GM12801 (cell line): ENCODE results near the gene RNF123.

Source experiments
- TF ChIP-seq, protein P1 (sequence below): IDR thresholded peaks from one replicate; pipeline ENCODE4 v1.5.1; 2011; ENCODE audit warnings: control low read depth; ENCODE audit not compliant: insufficient read length; ENCODE audit errors: extremely low read depth

RNF123 gene

DNA sequence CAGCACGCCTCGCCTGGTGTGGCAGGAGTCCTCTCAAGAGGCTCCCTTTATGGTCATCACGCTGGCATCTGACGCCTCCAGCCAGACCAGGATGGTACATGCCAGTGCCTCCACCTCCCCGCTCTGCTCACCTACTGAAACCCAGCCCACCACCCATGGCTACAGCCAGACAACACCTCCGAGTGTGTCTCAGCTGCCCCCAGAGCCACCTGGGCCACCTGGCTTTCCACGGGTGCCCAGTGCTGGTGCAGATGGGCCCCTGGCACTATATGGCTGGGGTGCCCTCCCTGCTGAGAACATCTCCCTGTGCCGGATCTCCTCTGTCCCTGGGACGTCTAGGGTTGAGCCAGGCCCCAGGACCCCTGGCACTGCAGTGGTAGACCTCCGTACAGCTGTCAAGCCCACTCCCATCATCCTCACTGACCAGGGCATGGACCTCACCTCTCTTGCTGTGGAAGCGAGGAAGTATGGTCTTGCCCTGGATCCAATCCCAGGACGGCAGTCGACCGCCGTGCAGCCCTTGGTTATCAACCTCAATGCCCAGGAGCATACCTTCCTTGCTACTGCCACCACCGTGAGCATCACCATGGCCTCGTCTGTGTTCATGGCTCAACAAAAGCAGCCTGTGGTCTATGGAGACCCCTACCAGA, 35.1 kb upstream of the RNF123 start:
- TF ChIP-seq, protein P1, sequence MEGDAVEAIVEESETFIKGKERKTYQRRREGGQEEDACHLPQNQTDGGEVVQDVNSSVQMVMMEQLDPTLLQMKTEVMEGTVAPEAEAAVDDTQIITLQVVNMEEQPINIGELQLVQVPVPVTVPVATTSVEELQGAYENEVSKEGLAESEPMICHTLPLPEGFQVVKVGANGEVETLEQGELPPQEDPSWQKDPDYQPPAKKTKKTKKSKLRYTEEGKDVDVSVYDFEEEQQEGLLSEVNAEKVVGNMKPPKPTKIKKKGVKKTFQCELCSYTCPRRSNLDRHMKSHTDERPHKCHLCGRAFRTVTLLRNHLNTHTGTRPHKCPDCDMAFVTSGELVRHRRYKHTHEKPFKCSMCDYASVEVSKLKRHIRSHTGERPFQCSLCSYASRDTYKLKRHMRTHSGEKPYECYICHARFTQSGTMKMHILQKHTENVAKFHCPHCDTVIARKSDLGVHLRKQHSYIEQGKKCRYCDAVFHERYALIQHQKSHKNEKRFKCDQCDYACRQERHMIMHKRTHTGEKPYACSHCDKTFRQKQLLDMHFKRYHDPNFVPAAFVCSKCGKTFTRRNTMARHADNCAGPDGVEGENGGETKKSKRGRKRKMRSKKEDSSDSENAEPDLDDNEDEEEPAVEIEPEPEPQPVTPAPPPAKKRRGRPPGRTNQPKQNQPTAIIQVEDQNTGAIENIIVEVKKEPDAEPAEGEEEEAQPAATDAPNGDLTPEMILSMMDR: no peak

DNA sequence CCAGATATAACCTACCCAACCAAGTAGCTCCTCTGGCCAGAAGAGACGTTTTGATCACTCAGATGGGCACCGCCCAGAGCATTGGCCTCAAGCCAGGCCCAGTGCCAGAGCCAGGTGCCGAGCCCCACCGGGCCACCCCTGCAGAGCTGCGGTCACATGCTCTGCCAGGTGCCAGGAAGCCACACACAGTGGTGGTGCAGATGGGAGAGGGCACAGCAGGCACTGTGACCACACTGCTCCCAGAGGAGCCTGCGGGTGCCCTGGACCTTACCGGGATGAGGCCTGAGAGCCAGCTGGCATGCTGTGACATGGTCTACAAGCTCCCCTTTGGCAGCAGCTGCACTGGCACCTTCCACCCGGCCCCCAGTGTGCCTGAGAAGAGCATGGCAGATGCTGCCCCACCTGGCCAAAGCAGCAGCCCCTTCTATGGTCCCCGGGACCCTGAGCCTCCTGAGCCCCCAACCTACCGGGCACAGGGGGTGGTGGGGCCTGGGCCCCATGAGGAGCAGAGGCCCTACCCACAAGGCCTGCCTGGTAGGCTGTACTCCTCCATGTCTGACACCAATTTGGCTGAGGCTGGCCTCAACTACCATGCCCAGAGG, 34.3 kb upstream of the RNF123 start:
- TF ChIP-seq, protein P1: no peak

DNA sequence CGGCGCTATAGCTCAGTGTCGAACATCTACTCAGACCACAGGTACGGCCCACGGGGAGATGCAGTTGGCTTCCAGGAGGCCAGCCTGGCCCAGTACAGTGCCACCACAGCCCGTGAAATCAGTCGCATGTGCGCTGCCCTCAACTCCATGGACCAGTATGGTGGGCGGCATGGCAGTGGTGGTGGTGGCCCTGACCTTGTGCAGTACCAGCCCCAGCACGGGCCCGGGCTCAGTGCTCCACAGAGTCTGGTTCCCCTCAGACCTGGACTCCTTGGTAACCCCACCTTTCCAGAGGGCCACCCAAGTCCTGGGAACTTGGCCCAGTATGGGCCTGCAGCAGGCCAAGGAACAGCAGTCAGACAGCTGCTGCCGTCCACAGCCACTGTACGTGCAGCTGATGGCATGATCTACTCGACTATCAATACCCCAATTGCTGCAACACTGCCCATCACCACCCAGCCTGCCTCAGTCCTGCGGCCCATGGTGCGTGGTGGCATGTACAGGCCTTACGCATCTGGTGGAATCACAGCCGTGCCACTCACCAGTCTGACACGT, 33.5 kb upstream of the RNF123 start:
- TF ChIP-seq, protein P1: no peak

DNA sequence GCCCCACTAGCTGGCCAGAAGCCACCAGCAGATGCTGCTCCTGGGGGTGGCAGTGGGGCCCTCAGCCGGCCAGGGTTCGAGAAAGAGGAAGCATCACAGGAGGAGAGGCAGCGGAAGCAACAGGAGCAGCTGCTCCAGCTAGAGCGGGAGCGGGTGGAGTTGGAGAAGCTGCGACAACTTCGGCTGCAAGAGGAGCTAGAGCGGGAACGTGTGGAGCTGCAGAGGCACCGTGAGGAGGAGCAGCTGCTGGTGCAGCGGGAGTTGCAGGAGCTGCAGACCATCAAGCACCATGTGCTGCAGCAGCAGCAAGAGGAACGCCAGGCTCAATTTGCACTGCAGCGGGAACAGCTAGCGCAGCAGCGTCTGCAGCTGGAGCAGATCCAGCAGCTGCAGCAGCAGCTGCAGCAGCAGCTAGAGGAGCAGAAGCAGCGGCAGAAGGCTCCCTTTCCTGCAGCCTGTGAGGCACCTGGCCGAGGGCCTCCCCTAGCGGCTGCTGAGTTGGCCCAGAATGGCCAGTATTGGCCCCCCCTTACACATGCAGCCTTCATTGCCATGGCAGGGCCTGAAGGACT, 32.7 kb upstream of the RNF123 start:
- TF ChIP-seq, protein P1: no peak

DNA sequence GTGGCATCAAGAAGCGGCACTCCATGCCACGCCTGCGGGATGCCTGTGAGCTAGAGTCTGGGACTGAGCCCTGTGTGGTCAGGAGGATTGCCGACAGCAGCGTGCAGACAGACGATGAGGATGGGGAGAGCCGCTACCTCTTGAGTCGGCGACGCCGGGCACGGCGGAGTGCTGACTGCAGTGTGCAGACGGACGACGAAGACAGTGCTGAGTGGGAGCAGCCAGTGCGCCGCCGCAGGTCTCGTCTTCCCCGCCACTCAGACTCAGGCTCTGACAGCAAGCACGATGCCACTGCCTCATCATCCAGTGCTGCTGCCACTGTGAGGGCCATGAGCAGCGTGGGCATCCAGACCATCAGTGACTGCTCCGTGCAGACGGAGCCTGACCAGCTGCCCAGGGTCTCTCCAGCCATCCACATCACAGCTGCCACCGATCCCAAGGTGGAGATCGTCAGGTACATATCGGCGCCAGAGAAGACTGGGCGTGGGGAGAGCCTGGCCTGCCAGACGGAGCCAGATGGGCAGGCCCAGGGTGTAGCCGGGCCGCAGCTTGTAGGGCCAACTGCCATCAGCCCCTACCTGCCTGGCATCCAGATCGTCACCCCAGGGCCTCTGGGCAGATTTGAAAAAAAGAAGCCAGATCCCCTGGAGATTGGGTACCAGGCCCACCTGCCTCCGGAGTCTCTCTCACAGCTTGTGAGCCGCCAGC, 32.0 kb upstream of the RNF123 start:
- TF ChIP-seq, protein P1: no peak

DNA sequence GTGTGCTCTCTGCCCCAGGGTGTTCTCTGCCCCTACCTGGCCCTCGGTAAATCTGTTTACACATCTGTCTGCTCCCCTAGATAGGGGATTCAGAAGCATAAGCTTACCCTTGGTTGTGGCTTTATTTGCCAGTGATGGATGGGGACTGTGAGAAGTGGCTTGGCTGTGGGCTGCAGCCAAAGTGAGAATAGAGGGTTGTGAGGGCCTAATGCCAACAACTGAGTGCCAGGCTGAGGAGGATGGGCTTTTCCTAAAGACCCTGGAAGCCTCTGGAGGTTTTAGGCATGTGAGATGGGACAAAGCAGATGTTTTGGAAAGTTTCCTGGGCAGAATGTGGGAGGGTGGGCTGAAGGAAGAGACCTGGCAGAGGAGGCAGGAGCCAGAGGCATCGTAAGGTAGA, 30.6 kb upstream of the RNF123 start:
- TF ChIP-seq, protein P1: no peak

DNA sequence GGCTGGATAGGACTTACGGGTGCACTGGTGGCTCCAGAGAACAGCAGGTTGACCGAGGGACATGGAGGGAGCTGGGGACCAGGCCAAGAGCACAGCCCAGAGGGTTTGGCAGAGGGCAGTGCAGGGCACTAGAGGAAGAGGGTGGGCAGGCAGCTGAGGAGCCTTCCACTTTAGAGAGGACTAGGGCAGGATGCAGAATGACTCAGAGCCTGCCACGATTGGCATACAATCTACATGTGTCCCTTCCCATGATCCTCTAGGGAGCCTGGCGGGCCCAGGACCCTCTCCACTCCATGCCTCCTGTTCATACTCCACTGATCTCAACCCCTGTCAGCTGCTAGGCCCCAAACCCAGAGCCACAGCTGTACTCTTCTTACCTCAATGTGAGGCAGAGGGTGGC, 29.6 kb upstream of the RNF123 start:
- TF ChIP-seq, protein P1: no peak
